ENCODE results near the gene POGZ. TPM values are rescaled to one million over a fixed set of nuclear protein-coding genes. Genes with fewer than 3 reads are reported as not detected.
"Not testable (repeated sequence)": the region's sequence is repeated elsewhere in the genome, so short reads cannot be mapped to it uniquely, and the experiment has no call there.

Gene POGZ
- total RNA-seq, 1 donor from 2014 or later, result 8.7 TPM

- no peak for DNase-seq (ENCODE audit: low read depth in 2 of 2)
Observed at GRCh38 chr1:151416231-151416630, 43.1 kb downstream of the POGZ start.

- no peak for DNase-seq (ENCODE audit: low read depth in 2 of 2)
Observed at GRCh38 chr1:151411884-151412283, 47.4 kb downstream of the POGZ start.

DNA sequence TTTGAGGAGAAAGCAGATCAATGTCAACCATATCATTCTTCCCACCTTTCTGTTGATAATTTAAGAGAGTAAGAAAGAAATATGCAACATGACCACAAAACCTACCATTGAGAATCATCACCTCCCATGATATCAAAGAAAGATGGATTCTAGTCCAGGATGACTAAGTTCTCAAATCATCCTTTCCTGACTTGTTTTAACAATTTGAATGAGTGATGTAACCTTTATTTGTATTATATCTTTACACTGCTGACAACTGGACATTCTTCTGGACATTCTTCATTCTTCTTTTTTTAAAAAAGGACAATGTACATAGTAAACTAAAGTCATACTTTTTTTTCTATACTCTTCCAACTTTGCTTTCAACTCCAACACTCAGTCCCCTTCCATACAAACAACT, 50.4 kb downstream of the POGZ start:
- no peak for DNase-seq (ENCODE audit: low read depth in 2 of 2)

DNA sequence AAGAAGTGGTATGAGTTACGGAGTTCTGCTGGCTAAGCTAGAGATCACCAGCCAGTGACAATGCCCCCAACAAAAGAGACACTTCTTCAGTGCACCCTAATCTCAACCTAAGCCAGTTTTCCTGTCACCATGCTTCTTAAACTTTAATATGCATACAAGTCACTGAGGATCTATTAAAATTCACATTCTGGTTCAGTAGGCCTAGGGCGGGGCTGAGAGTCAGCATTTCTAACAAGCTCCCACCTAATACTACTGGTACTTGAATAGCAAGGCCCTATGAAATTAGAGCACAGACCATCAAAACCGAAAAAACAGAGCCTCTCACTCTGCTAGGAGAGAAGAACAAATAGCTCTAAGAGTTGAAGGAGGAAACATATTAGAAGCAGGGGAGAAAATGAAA, 52.0 kb downstream of the POGZ start:
- no peak for DNase-seq (ENCODE audit: low read depth in 2 of 2)

DNA sequence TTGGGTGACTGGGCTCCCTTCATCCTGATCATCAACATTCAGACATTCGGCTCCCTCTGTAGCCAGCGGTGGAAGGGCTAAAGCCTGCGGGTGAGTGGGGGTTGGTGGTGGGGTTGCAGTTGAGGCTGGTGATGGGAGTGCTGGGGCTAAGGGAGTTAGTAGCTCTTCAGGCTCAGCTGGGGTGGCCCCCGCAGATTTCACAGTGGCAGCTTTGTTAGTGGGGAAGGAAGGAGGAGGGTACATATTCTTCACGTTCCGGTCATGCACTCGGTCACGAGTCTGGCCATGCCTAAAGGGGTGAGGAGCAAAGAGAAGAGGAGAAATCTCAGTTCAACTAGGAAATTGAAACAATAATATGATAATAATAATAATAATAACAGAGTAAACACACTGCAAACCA, 53.1 kb downstream of the POGZ start:
- DNase-seq (ENCODE audit: low read depth in 2 of 2), result no peak

GRCh38 chr1:151405187-151405951, 53.9 kb downstream of the POGZ start:
- DNase-seq (ENCODE audit: low read depth in 2 of 2), result no peak

- no peak for DNase-seq (ENCODE audit: low read depth in 2 of 2)
Observed at GRCh38 chr1:151403612-151404011, 55.7 kb downstream of the POGZ start.

- DNase-seq (ENCODE audit: low read depth in 2 of 2), result no peak
Observed at GRCh38 chr1:151402764-151403163, 56.5 kb downstream of the POGZ start.

GRCh38 chr1:151401860-151402259, 57.4 kb downstream of the POGZ start:
- DNase-seq (ENCODE audit: low read depth in 2 of 2), result no peak

DNA sequence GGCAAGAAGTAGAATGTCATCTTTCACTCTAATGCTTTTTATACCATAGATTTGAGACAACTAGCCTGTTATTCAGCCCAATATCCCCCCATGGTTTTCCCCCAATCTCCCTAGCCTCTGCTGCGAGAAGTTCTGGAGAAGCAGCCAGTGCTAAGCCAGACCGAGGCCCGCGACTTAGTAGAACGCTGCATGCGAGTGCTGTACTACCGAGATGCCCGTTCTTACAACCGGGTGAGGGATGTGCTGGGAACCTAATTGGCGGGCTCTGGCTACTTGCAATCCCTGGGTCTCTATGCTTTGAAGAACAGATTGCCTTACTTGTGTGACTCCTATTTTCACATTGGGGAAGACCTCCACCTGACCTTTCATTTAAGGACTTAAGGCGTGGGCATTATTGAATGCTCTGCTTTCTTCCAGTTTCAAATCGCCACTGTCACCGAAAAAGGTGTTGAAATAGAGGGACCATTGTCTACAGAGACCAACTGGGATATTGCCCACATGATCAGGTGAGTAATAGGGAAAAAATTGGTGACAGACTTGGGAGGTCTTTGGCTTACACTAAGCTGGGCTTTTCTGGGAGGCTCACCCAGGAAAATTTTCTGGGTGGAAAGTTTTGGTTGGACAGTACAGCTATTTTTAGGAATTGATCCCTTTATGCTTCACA, 58.0 kb downstream of the POGZ start:
- DNase-seq (ENCODE audit: low read depth in 2 of 2), result no peak

- DNase-seq (ENCODE audit: low read depth in 2 of 2), result peak; percentile 91 to 94
Observed at GRCh38 chr1:151399324-151400171, 59.7 kb downstream of the POGZ start, which contains the start of gene PSMB4. TSS of gene PSMB4 (plus strand) at chr1:151399573. CDS start at chr1:151399588, 15 bp downstream.

DNA sequence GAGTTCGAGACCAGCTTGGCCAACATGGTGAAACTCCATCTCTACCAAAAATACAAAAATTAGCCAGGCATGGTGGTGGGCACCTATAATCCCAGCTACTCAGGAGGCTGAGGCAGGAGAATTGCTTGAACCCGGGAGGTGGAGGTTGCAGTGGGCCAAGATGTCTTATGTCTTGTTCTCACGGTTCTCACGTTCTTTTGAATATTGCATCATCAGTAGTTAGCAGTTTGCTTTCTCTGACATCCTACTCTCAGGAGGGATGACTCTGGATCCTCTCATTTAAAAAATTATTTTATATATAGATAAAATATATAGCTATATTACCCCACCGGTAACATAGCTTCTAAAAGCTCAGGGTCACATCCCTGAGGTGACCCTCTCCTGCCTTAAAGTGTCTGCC, 63.0 kb downstream of the POGZ start:
- not testable (repeated sequence) for DNase-seq (ENCODE audit: low read depth in 2 of 2)

- DNase-seq (ENCODE audit: low read depth in 2 of 2), result no peak
Observed at GRCh38 chr1:151393583-151393982, 65.7 kb downstream of the POGZ start.

DNA sequence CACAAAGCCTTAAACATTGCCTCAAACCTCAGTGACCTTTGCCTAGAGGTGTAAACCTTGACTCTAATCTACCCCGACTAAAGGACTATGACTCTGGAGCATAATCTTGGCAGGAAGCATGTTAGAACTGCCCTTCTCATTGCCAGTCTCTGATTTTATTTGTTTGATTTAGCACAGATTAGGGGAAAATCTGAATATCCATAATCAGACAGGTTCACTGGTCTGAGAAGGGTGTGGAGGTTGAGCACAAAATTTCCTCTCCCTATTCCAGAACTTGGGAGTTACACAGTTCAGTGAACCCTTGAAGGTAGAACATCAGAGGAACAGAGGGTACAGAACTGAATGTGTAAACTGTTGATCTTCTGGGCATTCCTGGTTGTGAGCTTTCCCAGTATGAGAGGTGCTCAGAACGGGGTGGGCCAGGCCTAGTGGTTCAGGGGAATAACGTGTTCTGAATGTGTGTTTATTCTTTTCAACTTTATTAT, 68.2 kb downstream of the POGZ start:
- DNase-seq (ENCODE audit: low read depth in 2 of 2), result no peak

- DNase-seq (ENCODE audit: low read depth in 2 of 2), result not testable (repeated sequence)
Observed at GRCh38 chr1:151390221-151391078, 68.8 kb downstream of the POGZ start.

DNA sequence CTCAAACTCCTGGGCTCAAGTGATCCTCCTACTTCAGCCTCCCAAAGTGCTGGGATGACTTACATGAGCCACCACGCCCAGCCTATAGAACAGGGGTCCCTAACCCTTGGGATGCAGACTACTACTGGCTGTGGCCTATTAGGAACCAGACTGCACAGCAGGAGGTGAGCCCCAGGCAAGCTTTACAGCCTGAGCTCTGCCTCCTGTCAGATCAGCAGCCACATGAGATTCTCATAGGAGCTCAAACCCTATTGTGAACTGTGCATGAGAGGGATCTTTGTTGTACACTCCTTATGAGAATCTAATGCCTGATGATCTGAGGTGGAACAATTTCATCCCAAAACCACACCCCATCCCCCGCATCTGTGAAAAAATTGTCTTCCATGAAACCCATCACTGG, 73.3 kb downstream of the POGZ start:
- DNase-seq (ENCODE audit: low read depth in 2 of 2), result no peak

DNA sequence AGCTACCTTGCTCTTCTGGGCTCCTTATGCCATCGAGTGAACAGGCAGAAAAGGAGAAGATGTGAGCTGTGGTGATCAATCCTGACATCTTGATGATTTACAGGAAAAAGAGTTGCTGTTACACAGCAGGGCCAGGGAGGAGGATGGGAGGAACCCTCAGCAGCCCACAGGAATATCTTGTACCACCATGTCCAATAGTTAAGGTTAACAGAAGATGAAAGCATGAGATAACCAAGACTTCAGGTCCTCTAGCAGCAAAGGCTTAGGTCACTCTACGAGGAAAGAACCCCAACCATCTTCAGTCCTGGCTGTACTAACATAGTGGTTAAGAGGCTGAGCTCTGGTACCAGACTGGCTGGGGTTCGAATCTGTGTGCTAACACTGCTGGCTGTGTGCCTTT, 74.7 kb downstream of the POGZ start:
- DNase-seq (ENCODE audit: low read depth in 2 of 2), result no peak

- DNase-seq (ENCODE audit: low read depth in 2 of 2), result no peak
Observed at GRCh38 chr1:151377150-151377884, 82.0 kb downstream of the POGZ start.

GRCh38 chr1:151373196-151373595, 86.1 kb downstream of the POGZ start:
- DNase-seq (ENCODE audit: low read depth in 2 of 2), result no peak

Data from dermis microvascular lymphatic vessel endothelial cell (primary cell).